Lung (tissue), 12 donors: ENCODE measurements around the gene HMG20B. TPM values are rescaled to one million over a fixed set of nuclear protein-coding genes. Genes with fewer than 3 reads are reported as not detected.

Source experiments
- ATAC-seq: fragments of 200-7000 bp; cut with Tn5 transposase; one replicate; pipeline ENCODE4 v1.9.1; 2020; ENCODE audit warnings: moderate number of reproducible peaks; ENCODE audit not compliant: insufficient read depth, low FRiP score
- DNase-seq, 3 donors: peaks; one replicate each; pipeline ENCODE4 v3.0.0-alpha.2; 2013 to 2017
- H3K27ac ChIP-seq, 2 donors: one replicate each; pipeline ENCODE4 v1.5.1; 2013; ENCODE audit warnings: mild to moderate bottlenecking in 2 of 2, moderate library complexity in 2 of 2, control low read depth in 1 of 2, inconsistent platforms in 1 of 2, low read depth in 1 of 2, low read length in 1 of 2
- H3K27me3 ChIP-seq, 3 donors: one replicate each; pipeline ENCODE4 v1.5.1; 2013; ENCODE audit warnings: low read length in 2 of 3; ENCODE audit not compliant: control insufficient read depth in 3 of 3, insufficient read depth in 3 of 3
- H3K36me3 ChIP-seq, 4 donors: one replicate each; pipeline ENCODE4 v1.5.1; 2013; ENCODE audit warnings: low read length in 4 of 4, mild to moderate bottlenecking in 1 of 4, moderate library complexity in 1 of 4; ENCODE audit not compliant: control insufficient read depth in 4 of 4, insufficient read depth in 4 of 4
- H3K4me1 ChIP-seq, 5 donors: one replicate each; pipeline ENCODE4 v1.5.1; 2013; ENCODE audit warnings: low read length in 5 of 5, mild to moderate bottlenecking in 2 of 5, moderate library complexity in 1 of 5; ENCODE audit not compliant: control insufficient read depth in 5 of 5, insufficient read depth in 5 of 5
- H3K4me3 ChIP-seq: one replicate; pipeline ENCODE4 v1.5.1; 2013; ENCODE audit warnings: mild to moderate bottlenecking, control low read depth, moderate library complexity
- H3K9ac ChIP-seq, 2 donors: one replicate each; pipeline ENCODE4 v1.5.1; 2013; ENCODE audit warnings: low read length in 2 of 2, control low read depth in 1 of 2; ENCODE audit not compliant: insufficient read depth in 1 of 2
- H3K9me3 ChIP-seq, 4 donors: one replicate each; pipeline ENCODE4 v1.5.1; 2013; ENCODE audit warnings: low read length in 3 of 4, mild to moderate bottlenecking in 1 of 4, moderate library complexity in 1 of 4; ENCODE audit not compliant: control insufficient read depth in 4 of 4, insufficient read depth in 3 of 4
- WGBS, 2 donors: extraction: QIAGEN DNeasy Blood & Tissue Kit; methylation state at CpG; one replicate each; pipeline ENCODE4 v1.1.7; 2013; 5-methylcytosine and 5-hydroxymethylcytosine counted together
- polyA plus RNA-seq, 2 donors: library from polyadenylated mRNA; stranded (reverse); fragments of 200-250 nt; gene quantifications; one replicate each; pipeline ENCODE4 v1.2.1, GENCODE V29; 2013
- total RNA-seq, 2 donors: library from RNA; depleted of rRNA in 1 of 2; stranded (reverse); fragments of >200 nt in 1 of 2; gene quantifications; one replicate each; pipeline ENCODE4 v1.2.1, GENCODE V29; 2014 to 2021
- TF ChIP-seq, protein P1 (sequence below): IDR thresholded peaks from 2 replicates; pipeline ENCODE4 v1.5.1; 2012; ENCODE audit warnings: mild to moderate bottlenecking; ENCODE audit errors: control extremely low read depth, extremely low read depth
- donor health status: control.
- donor health status: control.
- donor health status: Bipolar disorder and iron deficiency.
- donor health status: healthy.
- donor health status: DM: yes; HTN: yes; CAD: no.

HMG20B gene
- total and polyA plus RNA-seq, 4 donors, result 51.1 to 93.4 (median 75.8) TPM

DNA sequence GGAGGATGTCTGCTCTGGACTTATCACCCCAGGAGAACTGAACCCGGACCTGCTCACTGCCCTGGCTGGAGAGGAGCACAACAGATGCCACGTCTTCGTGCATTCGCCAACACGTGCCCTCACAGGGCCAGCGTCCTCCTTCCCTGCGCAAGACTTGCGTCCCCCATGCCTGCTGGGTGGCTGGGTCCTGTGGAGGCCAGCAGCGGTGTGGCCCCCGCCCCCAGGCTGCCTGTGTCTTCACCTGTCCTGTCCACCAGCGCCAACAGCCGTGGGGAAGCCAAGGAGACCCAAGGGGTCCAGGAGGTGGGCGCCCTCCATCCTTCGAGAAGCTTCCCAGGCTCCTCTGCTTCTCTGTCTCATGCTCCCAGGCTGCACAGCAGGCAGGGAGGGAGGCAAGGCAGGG, 37.2 kb upstream of the HMG20B start:
- H3K36me3 ChIP-seq, result peaks cover 2 to 72% (median 21%) of the 10 kb centered on the region in 4 donors

DNA sequence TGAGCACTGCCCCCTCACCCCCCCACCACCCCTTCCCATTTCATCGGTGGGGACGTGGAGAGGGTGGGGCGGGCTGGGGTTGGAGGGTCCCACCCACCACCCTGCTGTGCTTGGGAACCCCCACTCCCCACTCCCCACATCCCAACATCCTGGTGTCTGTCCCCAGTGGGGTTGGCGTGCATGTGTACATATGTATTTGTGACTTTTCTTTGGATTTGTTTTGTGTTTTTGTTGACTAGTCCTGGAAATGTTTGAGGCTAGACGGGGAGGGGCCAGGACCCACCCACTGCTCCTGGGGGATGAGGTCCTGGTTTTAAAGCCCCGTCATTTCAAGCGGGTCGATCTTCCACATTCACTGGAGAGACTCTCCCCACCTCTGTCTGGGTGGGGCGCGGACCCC, 36.8 kb upstream of the HMG20B start:
- Histone ChIP-seq H3K4me3 (no peak overlapping the region), H3K9me3 (no peaks in the 10 kb centered on the region), H3K27me3 (no peaks in the 10 kb centered on the region), H3K27ac (no peak overlapping the region), H3K9ac (no peak overlapping the region), H3K4me1 (peaks cover 0 to 11% (median 0%) of the 10 kb centered on the region in 5 donors), H3K36me3 (peaks cover 0 to 68% (median 19%) of the 10 kb centered on the region in 4 donors)
- no peak for DNase-seq
- ATAC-seq, result no peak
- TF ChIP-seq, protein P1, sequence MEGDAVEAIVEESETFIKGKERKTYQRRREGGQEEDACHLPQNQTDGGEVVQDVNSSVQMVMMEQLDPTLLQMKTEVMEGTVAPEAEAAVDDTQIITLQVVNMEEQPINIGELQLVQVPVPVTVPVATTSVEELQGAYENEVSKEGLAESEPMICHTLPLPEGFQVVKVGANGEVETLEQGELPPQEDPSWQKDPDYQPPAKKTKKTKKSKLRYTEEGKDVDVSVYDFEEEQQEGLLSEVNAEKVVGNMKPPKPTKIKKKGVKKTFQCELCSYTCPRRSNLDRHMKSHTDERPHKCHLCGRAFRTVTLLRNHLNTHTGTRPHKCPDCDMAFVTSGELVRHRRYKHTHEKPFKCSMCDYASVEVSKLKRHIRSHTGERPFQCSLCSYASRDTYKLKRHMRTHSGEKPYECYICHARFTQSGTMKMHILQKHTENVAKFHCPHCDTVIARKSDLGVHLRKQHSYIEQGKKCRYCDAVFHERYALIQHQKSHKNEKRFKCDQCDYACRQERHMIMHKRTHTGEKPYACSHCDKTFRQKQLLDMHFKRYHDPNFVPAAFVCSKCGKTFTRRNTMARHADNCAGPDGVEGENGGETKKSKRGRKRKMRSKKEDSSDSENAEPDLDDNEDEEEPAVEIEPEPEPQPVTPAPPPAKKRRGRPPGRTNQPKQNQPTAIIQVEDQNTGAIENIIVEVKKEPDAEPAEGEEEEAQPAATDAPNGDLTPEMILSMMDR, result no peak
- WGBS, 2 donors, result 90 to 91% methylated on average over 10 of the region's 10 CpGs

More for the DNA sequence above, 37.2 kb upstream of the HMG20B start:
- no peak for ATAC-seq
- TF ChIP-seq, protein P1, result no peak
- 94 to 97% methylated on average over 14 of the region's 14 CpGs for WGBS, 2 donors
- no peak overlapping the region for H3K4me3 ChIP-seq
- no peak overlapping the region for H3K9ac ChIP-seq
- peaks cover 0 to 11% (median 0%) of the 10 kb centered on the region in 5 donors for H3K4me1 ChIP-seq
- H3K27ac ChIP-seq, result no peak overlapping the region
- no peaks in the 10 kb centered on the region for H3K27me3 ChIP-seq
- no peak for DNase-seq
- no peaks in the 10 kb centered on the region for H3K9me3 ChIP-seq

DNA sequence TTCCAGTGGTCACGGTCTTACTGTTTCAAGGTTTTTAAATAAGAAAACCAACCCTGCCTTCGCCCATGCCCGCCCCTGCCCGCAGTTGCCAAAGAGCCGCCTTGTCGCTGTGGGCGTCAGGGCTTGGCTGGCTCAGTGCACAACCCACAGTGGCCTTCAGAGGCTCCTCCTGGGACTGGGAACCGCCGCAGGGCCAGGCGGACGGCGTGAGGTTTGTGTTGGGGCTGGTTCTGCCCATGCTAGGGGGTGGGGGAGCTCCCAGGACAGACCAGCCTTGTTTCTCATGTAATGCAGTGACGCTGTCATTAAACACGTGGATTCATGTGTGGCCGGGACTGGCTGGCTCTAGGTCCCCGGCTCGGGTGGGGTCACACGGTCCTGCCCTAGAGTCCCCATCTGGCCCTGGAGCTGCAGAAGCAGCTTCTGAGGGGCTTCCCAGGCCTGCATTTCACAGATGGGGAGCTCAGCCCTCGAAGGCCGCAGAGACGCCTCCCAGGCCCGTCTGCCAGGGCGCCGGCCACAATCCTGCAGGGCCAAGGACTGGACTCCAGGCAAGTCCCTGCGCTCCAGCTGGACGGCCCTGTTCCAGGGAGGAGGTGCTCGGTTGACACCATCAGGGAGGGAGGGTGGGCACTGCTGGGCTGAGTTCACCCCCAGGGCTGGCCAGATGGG, 36.2 kb upstream of the HMG20B start:
- DNase-seq (no peak), ATAC-seq (no peak)
- TF ChIP-seq, protein P1, result no peak
- Histone ChIP-seq H3K27me3 (no peaks in the 10 kb centered on the region), H3K27ac (no peak overlapping the region), H3K9ac (no peak overlapping the region), H3K36me3 (peaks cover 0 to 62% (median 15%) of the 10 kb centered on the region in 4 donors), H3K4me1 (peaks cover 0 to 11% (median 0%) of the 10 kb centered on the region in 5 donors), H3K4me3 (no peak overlapping the region), H3K9me3 (no peaks in the 10 kb centered on the region)
- WGBS, 2 donors, result 89 to 90% methylated on average over 27 of the region's 27 CpGs
